Smooth muscle cell (in vitro differentiated cells): ENCODE measurements around the gene TPMT. TPM values are rescaled to one million over a fixed set of nuclear protein-coding genes. Genes with fewer than 3 reads are reported as not detected.

ENCODE experiments used
- DNase-seq: peaks from one replicate; lab custom pipeline; 2025; ENCODE audit not compliant: unreplicated experiment; lab: John Stamatoyannopoulos, UW
- H2AFZ ChIP-seq: fragments of 200-600 bp; sonication (generic); 2 replicates; pipeline ENCODE4 v1.6.0; 2016; ENCODE audit warnings: antibody characterized with exemption, low read depth, mild to moderate bottlenecking
- H3F3A ChIP-seq: fragments of 200-600 bp; sonication (generic); 2 replicates; pipeline ENCODE4 v1.6.0; 2017; ENCODE audit warnings: antibody characterized with exemption, low read depth
- H3K27ac ChIP-seq: fragments of 200-600 bp; sonication (generic); 2 replicates; pipeline ENCODE4 v1.5.1; 2016; ENCODE audit warnings: low read depth, mild to moderate bottlenecking
- H3K27me3 ChIP-seq: fragments of 200-600 bp; sonication (generic); 2 replicates; pipeline ENCODE4 v1.6.1; 2016; ENCODE audit warnings: low read depth, mild to moderate bottlenecking
- H3K36me3 ChIP-seq: fragments of 200-600 bp; sonication (generic); 2 replicates; pipeline ENCODE4 v1.5.1; 2016; ENCODE audit warnings: low read depth
- H3K4me1 ChIP-seq: fragments of 200-600 bp; sonication (generic); 2 replicates; pipeline ENCODE4 v1.5.1; 2016; ENCODE audit warnings: low read depth
- H3K4me2 ChIP-seq: fragments of 200-600 bp; sonication (generic); 2 replicates; pipeline ENCODE4 v1.6.0; 2016; ENCODE audit warnings: mild to moderate bottlenecking
- H3K4me3 ChIP-seq: fragments of 200-600 bp; sonication (generic); 2 replicates; pipeline ENCODE4 v1.5.1; 2016; ENCODE audit warnings: mild to moderate bottlenecking
- H3K79me2 ChIP-seq: fragments of 200-600 bp; sonication (generic); 2 replicates; pipeline ENCODE4 v1.6.0; 2016; ENCODE audit warnings: low read depth, mild to moderate bottlenecking
- H3K9ac ChIP-seq: fragments of 200-600 bp; sonication (generic); 2 replicates; pipeline ENCODE4 v1.6.0; 2016; ENCODE audit warnings: low read depth
- H3K9me3 ChIP-seq: fragments of 200-600 bp; sonication (generic); replicated peaks from 2 replicates; pipeline ENCODE4 v1.5.1; 2016; ENCODE audit warnings: low read depth
- H4K20me1 ChIP-seq: fragments of 200-600 bp; sonication (generic); 2 replicates; pipeline ENCODE4 v1.6.0; 2016; ENCODE audit warnings: low read depth
- CTCF ChIP-seq: fragments of 200-600 bp; sonication (generic); IDR thresholded peaks from 2 replicates; pipeline ENCODE4 v1.5.1; 2017; ENCODE audit warnings: borderline replicate concordance, mild to moderate bottlenecking, antibody characterized with exemption; ENCODE audit not compliant: insufficient read depth, poor library complexity, severe bottlenecking
- WGBS: methylation state at CpG from one replicate; pipeline ENCODE4 v1.1.7; 2016; ENCODE audit warnings: low lambda C conversion rate; 5-methylcytosine and 5-hydroxymethylcytosine counted together
- polyA plus RNA-seq: library from polyadenylated mRNA; unstranded; fragments of >200 nt; fragmentation: Nextera tagmentation; extraction: Ambion mirVana; gene quantifications from 2 replicates; pipeline ENCODE4 v1.2.1, GENCODE V29; 2016
- total RNA-seq: library from RNA; depleted of rRNA; stranded (reverse); fragments of >200 nt; gene quantifications from 2 replicates; pipeline ENCODE4 v1.2.3, GENCODE V29; 2014

The TPMT gene
- total RNA-seq (9.6 TPM in 2 replicates), polyA plus RNA-seq (4.9 and 7.9 TPM in 2 replicates)

GRCh38 chr6:18154507-18155149 is at the start of gene TPMT:
TSS of gene TPMT (minus strand) at chr6:18155077. CDS start at chr6:18149127, 5,950 bp downstream.
- no peak for DNase-seq

GRCh38 chr6:18203786-18204185 is 48.9 kb upstream of the TPMT start:
- no peaks in the 10 kb centered on the region for H3K36me3 ChIP-seq
- H3K4me1 ChIP-seq: peaks cover 5% of the 10 kb centered on the region
- no peak overlapping the region for H3K9ac ChIP-seq
- H3K27ac ChIP-seq: no peak overlapping the region
- H3F3A ChIP-seq: no peaks in the 10 kb centered on the region
- H3K4me2 ChIP-seq: peak overlapping the region; percentile 60
- WGBS: 23% methylated on average over 6 of the region's 6 CpGs
- H3K4me3 ChIP-seq: no peak overlapping the region
- H3K79me2 ChIP-seq: no peaks in the 10 kb centered on the region
- DNase-seq: no peak
- H2AFZ ChIP-seq: no peak overlapping the region
- no peaks in the 10 kb centered on the region for H3K9me3 ChIP-seq
- no peak for TF ChIP-seq CTCF
- H3K27me3 ChIP-seq: no peaks in the 10 kb centered on the region
- H4K20me1 ChIP-seq: no peaks in the 10 kb centered on the region

More at GRCh38 chr6:18154507-18155149, at the start of gene TPMT:
- no peaks in the 10 kb centered on the region for H4K20me1 ChIP-seq
- peaks cover 16% of the 10 kb centered on the region for H3K4me1 ChIP-seq
- peak within 1 kb of the TSS; percentile 97 for H2AFZ ChIP-seq
- peak within 1 kb of the TSS; percentile 73 for H3K27ac ChIP-seq
- H3K9ac ChIP-seq: peak within 1 kb of the TSS; percentile 94
- no peaks in the 10 kb centered on the region for H3K36me3 ChIP-seq
- H3K9me3 ChIP-seq: no peaks in the 10 kb centered on the region
- peak within 1 kb of the TSS; percentile 94 for H3K4me2 ChIP-seq
- peak within 1 kb of the TSS; percentile 96 for H3K4me3 ChIP-seq
- no peak for TF ChIP-seq CTCF
- WGBS: under 1% methylated on average over 22 of the region's 34 CpGs
- peaks cover 3% of the 10 kb centered on the region for H3K79me2 ChIP-seq
- H3K27me3 ChIP-seq: no peaks in the 10 kb centered on the region
- peaks cover 4% of the 10 kb centered on the region for H3F3A ChIP-seq

GRCh38 chr6:18192026-18192425 is 37.1 kb upstream of the TPMT start:
- Histone ChIP-seq H3K27me3 (no peaks in the 10 kb centered on the region), H3K36me3 (peaks cover 4% of the 10 kb centered on the region), H3F3A (no peaks in the 10 kb centered on the region), H3K9me3 (no peaks in the 10 kb centered on the region), H3K4me1 (peaks cover 1% of the 10 kb centered on the region), H4K20me1 (no peaks in the 10 kb centered on the region), H3K4me3 (no peak overlapping the region), H3K27ac (no peak overlapping the region), H3K79me2 (no peaks in the 10 kb centered on the region), H2AFZ (no peak overlapping the region), H3K9ac (no peak overlapping the region), H3K4me2 (no peak overlapping the region)
- WGBS: 97% methylated on average over 3 of the region's 3 CpGs
- no peak for TF ChIP-seq CTCF
- no peak for DNase-seq

GRCh38 chr6:18189196-18189595 is 34.3 kb upstream of the TPMT start:
- peaks cover 4% of the 10 kb centered on the region for H3K36me3 ChIP-seq
- no peak overlapping the region for H3K27ac ChIP-seq
- H2AFZ ChIP-seq: no peak overlapping the region
- H3K9me3 ChIP-seq: no peaks in the 10 kb centered on the region
- no peaks in the 10 kb centered on the region for H3K27me3 ChIP-seq
- no peak for TF ChIP-seq CTCF
- no peaks in the 10 kb centered on the region for H4K20me1 ChIP-seq
- H3K79me2 ChIP-seq: no peaks in the 10 kb centered on the region
- DNase-seq: no peak
- H3K4me1 ChIP-seq: no peaks in the 10 kb centered on the region
- no peak overlapping the region for H3K4me3 ChIP-seq
- whole genome bisulfite sequencing: 68% methylated on average over 2 of the region's 2 CpGs
- H3K4me2 ChIP-seq: no peak overlapping the region
- no peak overlapping the region for H3K9ac ChIP-seq
- H3F3A ChIP-seq: no peaks in the 10 kb centered on the region
